WTC11 (cell line): Measurements from ENCODE around the gene FLT3LG. TPM values are rescaled to one million over a fixed set of nuclear protein-coding genes. Genes with fewer than 3 reads are reported as not detected.

Experiments
- ATF1 ChIP-seq: sonication (generic); formaldehyde crosslinking; IDR thresholded peaks from 2 replicates; pipeline ENCODE4 v1.8.1; 2023; ENCODE audit warnings: mild to moderate bottlenecking, moderate library complexity, missing genetic modification reagents
- ERG ChIP-seq: fragments of 250-450 bp; sonication (Bioruptor Pico); IDR thresholded peaks from 2 replicates; pipeline ENCODE4 v1.8.0; 2021; ENCODE audit warnings: mild to moderate bottlenecking
- FOXP1 ChIP-seq: sonication (generic); formaldehyde crosslinking; IDR thresholded peaks from 2 replicates; pipeline ENCODE4 v1.8.0; 2022; ENCODE audit warnings: missing genetic modification reagents, mild to moderate bottlenecking, moderate library complexity, borderline replicate concordance
- NFE2L1 ChIP-seq: sonication (generic); formaldehyde crosslinking; IDR thresholded peaks from 2 replicates; pipeline ENCODE4 v1.8.1; 2023; ENCODE audit warnings: missing genetic modification reagents
- SMAD3 ChIP-seq: sonication (generic); formaldehyde crosslinking; IDR thresholded peaks from 2 replicates; pipeline ENCODE4 v1.8.0; 2022; ENCODE audit warnings: missing genetic modification reagents, mild to moderate bottlenecking, borderline replicate concordance
- SOX15 ChIP-seq: fragments of 250-450 bp; sonication (Bioruptor Pico); IDR thresholded peaks from 2 replicates; pipeline ENCODE4 v1.9.0; 2021; ENCODE audit warnings: mild to moderate bottlenecking
- SP1 ChIP-seq: sonication (generic); formaldehyde crosslinking; conservative IDR thresholded peaks from 2 replicates; pipeline ENCODE4 v1.8.1; 2022; ENCODE audit warnings: missing genetic modification reagents
- TCF7 ChIP-seq: sonication (generic); formaldehyde crosslinking; IDR thresholded peaks from 2 replicates; pipeline ENCODE4 v1.8.0; 2022; ENCODE audit warnings: mild to moderate bottlenecking, low read depth, missing genetic modification reagents, moderate library complexity
- ZNF138 ChIP-seq: sonication (generic); formaldehyde crosslinking; conservative IDR thresholded peaks from 2 replicates; pipeline ENCODE4 v1.8.1; 2022; ENCODE audit warnings: mild to moderate bottlenecking, moderate library complexity, missing genetic modification reagents
- ZSCAN18 ChIP-seq: fragments of 250-450 bp; sonication (Bioruptor Pico); IDR thresholded peaks from 2 replicates; pipeline ENCODE4 v2.1.2; 2022; ENCODE audit warnings: mild to moderate bottlenecking, moderate library complexity
- total RNA-seq: library from RNA; stranded (reverse); gene quantifications from 3 replicates; pipeline ENCODE4 v1.2.3, GENCODE V29; 2021
- TF ChIP-seq, protein P1 (sequence below): sonication (generic); formaldehyde crosslinking; IDR thresholded peaks from 2 replicates; pipeline ENCODE4 v1.8.1; 2023; ENCODE audit warnings: mild to moderate bottlenecking, missing genetic modification reagents, borderline replicate concordance
- TF ChIP-seq, protein P2 (sequence below): fragments of 250-450 bp; sonication (Bioruptor Pico); IDR thresholded peaks from 2 replicates; pipeline ENCODE4 v1.9.0; 2021; ENCODE audit warnings: mild to moderate bottlenecking, borderline replicate concordance
- TF ChIP-seq, protein P3 (sequence below): fragments of 250-450 bp; sonication (Bioruptor Pico); IDR thresholded peaks from 2 replicates; pipeline ENCODE4 v1.9.0; 2021; ENCODE audit warnings: mild to moderate bottlenecking
- TF ChIP-seq, protein P4 (sequence below): sonication (generic); formaldehyde crosslinking; IDR thresholded peaks from 2 replicates; pipeline ENCODE4 v1.8.1; 2022; ENCODE audit warnings: low read depth, mild to moderate bottlenecking, moderate library complexity, missing genetic modification reagents, borderline replicate concordance
- TF ChIP-seq, protein P5 (sequence below): fragments of 250-450 bp; sonication (Bioruptor Pico); IDR thresholded peaks from 2 replicates; pipeline ENCODE4 v1.9.0; 2021; ENCODE audit warnings: moderate library complexity, mild to moderate bottlenecking, inconsistent platforms, borderline replicate concordance
- TF ChIP-seq, protein P6 (sequence below): sonication (generic); formaldehyde crosslinking; IDR thresholded peaks from 2 replicates; pipeline ENCODE4 v1.8.0; 2023; ENCODE audit warnings: missing genetic modification reagents, mild to moderate bottlenecking, borderline replicate concordance

FLT3LG gene
- total RNA-seq, 1 experiment from 2014 or later, result 2.9 TPM

GRCh38 chr19:49427855-49428546 lies 46.0 kb upstream of the FLT3LG start (continued):
- TF ChIP-seq, protein P1, sequence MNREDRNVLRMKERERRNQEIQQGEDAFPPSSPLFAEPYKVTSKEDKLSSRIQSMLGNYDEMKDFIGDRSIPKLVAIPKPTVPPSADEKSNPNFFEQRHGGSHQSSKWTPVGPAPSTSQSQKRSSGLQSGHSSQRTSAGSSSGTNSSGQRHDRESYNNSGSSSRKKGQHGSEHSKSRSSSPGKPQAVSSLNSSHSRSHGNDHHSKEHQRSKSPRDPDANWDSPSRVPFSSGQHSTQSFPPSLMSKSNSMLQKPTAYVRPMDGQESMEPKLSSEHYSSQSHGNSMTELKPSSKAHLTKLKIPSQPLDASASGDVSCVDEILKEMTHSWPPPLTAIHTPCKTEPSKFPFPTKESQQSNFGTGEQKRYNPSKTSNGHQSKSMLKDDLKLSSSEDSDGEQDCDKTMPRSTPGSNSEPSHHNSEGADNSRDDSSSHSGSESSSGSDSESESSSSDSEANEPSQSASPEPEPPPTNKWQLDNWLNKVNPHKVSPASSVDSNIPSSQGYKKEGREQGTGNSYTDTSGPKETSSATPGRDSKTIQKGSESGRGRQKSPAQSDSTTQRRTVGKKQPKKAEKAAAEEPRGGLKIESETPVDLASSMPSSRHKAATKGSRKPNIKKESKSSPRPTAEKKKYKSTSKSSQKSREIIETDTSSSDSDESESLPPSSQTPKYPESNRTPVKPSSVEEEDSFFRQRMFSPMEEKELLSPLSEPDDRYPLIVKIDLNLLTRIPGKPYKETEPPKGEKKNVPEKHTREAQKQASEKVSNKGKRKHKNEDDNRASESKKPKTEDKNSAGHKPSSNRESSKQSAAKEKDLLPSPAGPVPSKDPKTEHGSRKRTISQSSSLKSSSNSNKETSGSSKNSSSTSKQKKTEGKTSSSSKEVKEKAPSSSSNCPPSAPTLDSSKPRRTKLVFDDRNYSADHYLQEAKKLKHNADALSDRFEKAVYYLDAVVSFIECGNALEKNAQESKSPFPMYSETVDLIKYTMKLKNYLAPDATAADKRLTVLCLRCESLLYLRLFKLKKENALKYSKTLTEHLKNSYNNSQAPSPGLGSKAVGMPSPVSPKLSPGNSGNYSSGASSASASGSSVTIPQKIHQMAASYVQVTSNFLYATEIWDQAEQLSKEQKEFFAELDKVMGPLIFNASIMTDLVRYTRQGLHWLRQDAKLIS (CRISPR knock-in tag), result no peak
- TF ChIP-seq TCF7 (CRISPR knock-in tag) (no peak), ZNF138 (CRISPR knock-in tag) (no peak), FOXP1 (peak; percentile 72; the same call in 1 of the 2 replicates), ERG (CRISPR knock-in tag) (no peak), ZSCAN18 (CRISPR knock-in tag) (no peak), SOX15 (CRISPR knock-in tag) (no peak), SMAD3 (CRISPR knock-in tag) (0 out of 2 replicates have a peak, but pooled peaks have one; percentile 24), NFE2L1 (CRISPR knock-in tag) (peak; percentile 65; the same call in 1 of the 2 replicates), SP1 (CRISPR knock-in tag) (peak; percentile 62; the same call in 1 of the 2 replicates), ATF1 (CRISPR knock-in tag) (no peak)
- TF ChIP-seq, protein P2, sequence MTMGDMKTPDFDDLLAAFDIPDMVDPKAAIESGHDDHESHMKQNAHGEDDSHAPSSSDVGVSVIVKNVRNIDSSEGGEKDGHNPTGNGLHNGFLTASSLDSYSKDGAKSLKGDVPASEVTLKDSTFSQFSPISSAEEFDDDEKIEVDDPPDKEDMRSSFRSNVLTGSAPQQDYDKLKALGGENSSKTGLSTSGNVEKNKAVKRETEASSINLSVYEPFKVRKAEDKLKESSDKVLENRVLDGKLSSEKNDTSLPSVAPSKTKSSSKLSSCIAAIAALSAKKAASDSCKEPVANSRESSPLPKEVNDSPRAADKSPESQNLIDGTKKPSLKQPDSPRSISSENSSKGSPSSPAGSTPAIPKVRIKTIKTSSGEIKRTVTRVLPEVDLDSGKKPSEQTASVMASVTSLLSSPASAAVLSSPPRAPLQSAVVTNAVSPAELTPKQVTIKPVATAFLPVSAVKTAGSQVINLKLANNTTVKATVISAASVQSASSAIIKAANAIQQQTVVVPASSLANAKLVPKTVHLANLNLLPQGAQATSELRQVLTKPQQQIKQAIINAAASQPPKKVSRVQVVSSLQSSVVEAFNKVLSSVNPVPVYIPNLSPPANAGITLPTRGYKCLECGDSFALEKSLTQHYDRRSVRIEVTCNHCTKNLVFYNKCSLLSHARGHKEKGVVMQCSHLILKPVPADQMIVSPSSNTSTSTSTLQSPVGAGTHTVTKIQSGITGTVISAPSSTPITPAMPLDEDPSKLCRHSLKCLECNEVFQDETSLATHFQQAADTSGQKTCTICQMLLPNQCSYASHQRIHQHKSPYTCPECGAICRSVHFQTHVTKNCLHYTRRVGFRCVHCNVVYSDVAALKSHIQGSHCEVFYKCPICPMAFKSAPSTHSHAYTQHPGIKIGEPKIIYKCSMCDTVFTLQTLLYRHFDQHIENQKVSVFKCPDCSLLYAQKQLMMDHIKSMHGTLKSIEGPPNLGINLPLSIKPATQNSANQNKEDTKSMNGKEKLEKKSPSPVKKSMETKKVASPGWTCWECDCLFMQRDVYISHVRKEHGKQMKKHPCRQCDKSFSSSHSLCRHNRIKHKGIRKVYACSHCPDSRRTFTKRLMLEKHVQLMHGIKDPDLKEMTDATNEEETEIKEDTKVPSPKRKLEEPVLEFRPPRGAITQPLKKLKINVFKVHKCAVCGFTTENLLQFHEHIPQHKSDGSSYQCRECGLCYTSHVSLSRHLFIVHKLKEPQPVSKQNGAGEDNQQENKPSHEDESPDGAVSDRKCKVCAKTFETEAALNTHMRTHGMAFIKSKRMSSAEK (CRISPR knock-in tag), result no peak
- TF ChIP-seq, protein P3, sequence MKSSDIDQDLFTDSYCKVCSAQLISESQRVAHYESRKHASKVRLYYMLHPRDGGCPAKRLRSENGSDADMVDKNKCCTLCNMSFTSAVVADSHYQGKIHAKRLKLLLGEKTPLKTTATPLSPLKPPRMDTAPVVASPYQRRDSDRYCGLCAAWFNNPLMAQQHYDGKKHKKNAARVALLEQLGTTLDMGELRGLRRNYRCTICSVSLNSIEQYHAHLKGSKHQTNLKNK (CRISPR knock-in tag), result no peak
- TF ChIP-seq, protein P4, sequence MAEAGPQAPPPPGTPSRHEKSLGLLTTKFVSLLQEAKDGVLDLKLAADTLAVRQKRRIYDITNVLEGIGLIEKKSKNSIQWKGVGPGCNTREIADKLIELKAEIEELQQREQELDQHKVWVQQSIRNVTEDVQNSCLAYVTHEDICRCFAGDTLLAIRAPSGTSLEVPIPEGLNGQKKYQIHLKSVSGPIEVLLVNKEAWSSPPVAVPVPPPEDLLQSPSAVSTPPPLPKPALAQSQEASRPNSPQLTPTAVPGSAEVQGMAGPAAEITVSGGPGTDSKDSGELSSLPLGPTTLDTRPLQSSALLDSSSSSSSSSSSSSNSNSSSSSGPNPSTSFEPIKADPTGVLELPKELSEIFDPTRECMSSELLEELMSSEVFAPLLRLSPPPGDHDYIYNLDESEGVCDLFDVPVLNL (CRISPR knock-in tag), result no peak
- TF ChIP-seq, protein P5, sequence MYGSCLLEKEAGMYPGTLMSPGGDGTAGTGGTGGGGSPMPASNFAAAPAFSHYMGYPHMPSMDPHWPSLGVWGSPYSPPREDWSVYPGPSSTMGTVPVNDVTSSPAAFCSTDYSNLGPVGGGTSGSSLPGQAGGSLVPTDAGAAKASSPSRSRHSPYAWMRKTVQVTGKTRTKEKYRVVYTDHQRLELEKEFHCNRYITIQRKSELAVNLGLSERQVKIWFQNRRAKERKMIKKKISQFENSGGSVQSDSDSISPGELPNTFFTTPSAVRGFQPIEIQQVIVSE (CRISPR knock-in tag), result no peak
- TF ChIP-seq, protein P6, sequence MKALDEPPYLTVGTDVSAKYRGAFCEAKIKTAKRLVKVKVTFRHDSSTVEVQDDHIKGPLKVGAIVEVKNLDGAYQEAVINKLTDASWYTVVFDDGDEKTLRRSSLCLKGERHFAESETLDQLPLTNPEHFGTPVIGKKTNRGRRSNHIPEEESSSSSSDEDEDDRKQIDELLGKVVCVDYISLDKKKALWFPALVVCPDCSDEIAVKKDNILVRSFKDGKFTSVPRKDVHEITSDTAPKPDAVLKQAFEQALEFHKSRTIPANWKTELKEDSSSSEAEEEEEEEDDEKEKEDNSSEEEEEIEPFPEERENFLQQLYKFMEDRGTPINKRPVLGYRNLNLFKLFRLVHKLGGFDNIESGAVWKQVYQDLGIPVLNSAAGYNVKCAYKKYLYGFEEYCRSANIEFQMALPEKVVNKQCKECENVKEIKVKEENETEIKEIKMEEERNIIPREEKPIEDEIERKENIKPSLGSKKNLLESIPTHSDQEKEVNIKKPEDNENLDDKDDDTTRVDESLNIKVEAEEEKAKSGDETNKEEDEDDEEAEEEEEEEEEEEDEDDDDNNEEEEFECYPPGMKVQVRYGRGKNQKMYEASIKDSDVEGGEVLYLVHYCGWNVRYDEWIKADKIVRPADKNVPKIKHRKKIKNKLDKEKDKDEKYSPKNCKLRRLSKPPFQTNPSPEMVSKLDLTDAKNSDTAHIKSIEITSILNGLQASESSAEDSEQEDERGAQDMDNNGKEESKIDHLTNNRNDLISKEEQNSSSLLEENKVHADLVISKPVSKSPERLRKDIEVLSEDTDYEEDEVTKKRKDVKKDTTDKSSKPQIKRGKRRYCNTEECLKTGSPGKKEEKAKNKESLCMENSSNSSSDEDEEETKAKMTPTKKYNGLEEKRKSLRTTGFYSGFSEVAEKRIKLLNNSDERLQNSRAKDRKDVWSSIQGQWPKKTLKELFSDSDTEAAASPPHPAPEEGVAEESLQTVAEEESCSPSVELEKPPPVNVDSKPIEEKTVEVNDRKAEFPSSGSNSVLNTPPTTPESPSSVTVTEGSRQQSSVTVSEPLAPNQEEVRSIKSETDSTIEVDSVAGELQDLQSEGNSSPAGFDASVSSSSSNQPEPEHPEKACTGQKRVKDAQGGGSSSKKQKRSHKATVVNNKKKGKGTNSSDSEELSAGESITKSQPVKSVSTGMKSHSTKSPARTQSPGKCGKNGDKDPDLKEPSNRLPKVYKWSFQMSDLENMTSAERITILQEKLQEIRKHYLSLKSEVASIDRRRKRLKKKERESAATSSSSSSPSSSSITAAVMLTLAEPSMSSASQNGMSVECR, result no peak; the same call in 1 of the 2 replicates
